Measurements from ENCODE around the gene MARCHF10.

Gene MARCHF10

GRCh38 chr17:62821189-62822079 lies 13.3 kb upstream of the MARCHF10 start:
- DNase-seq: no peak

GRCh38 chr17:62819511-62820221 lies 11.6 kb upstream of the MARCHF10 start:
- DNase-seq: no peak

GRCh38 chr17:62818526-62818925 lies 10.4 kb upstream of the MARCHF10 start:
- DNase-seq: no peak

DNA sequence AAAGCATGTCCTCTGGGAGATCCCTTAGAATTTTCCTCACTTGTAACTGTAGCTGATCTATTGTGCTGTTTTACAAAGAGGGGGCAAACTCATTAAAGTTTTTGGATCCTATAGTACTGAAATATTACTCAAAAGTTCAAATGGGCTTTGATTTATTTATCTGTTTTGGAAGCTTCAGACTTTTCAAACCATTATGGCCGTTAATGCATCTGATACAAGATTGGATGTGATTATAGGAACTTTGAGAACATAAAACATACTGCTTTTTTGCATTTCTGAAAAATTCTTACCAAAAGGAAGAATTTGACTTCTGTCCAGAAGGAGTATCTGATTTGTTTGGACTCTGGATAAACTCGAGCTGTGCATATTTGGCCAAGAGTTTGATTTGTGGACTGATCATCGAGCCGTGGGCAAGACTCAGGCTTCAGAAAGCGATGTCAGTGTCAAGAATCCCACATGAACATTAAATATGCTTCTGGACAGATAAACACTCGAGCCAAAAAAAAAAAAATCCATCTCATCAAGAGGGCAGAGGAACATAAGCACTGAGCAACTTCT lies 8.2 kb upstream of the MARCHF10 start:
- no peak for DNase-seq

DNA sequence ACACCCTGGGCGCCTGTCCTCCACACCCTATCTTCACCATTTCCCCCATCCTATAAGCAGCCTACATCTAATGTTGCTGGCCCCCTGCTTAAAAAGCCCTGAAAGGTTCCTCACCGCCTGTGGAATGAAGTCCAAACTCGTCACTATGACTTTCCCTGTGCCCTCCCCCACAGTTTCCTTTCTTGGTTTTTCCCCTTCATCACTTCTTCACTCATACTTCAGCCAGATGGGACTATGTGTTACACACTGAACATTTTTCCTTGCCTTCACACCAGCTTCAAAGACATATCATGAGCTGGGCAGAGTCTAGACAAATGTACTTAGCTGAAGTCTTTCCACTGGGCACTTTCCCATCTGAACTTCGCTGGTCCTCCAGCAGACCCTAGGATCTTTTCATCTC lies 1.5 kb upstream of the MARCHF10 start:
- no peak for DNase-seq

DNA sequence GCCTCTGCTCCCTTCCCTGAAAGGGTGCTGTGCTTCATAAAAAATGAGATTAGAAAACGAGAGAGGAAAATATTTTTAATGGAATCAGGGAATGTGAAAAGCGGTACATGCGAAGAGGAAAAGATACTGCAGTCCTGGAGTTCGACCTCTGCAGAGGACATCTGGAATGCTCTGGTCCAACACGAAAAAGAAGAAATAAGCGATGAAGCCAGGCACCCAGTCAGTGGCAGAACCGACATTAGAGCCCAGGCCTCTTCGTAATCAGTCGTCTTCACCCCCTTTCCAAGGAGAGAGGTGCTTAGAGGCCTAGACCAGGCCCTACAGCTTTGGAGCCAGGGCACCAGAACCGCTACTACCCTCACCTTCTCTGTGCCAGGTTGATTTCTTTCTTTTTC lies 459 bp upstream of the MARCHF10 start:
- no peak for DNase-seq

DNA sequence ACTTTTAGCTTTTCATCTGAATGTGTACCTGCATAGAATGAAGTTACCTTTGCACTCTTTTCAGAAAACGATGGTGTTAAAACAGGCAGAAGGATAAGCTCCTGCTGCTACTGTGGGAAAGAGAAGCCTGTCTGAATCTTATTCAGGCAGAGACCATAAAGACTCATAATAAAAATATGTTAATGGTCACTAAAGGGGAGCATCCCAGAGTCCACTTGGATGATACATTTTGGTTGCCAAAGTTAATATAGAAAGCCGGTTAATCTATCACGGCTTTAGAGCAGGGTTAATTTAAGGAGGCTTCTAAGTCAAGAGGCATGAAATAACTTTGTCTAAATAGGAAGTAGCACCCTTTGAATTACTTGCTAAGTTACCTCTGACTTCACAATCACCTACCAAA lies 2.9 kb downstream of the MARCHF10 start:
- no peak for DNase-seq

DNA sequence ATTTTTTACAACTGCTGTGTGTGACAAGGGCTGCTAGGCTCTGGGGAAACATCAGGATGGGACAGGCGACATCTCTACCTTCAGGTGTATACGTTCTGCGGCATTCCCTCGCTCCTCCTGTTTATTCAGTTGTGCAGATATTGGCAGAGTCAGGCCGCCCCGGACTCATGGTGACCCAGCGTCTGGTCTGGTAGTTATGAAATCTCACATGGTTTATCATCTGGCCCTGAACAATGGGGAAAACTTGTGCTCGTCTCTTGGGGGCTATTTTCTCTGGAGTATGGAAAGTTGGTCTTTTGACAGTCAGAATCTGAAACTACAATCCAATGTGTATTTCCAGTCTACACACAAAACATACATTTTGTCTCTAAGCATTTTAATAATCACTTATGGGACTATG lies 3.3 kb downstream of the MARCHF10 start:
- DNase-seq: no peak

DNA sequence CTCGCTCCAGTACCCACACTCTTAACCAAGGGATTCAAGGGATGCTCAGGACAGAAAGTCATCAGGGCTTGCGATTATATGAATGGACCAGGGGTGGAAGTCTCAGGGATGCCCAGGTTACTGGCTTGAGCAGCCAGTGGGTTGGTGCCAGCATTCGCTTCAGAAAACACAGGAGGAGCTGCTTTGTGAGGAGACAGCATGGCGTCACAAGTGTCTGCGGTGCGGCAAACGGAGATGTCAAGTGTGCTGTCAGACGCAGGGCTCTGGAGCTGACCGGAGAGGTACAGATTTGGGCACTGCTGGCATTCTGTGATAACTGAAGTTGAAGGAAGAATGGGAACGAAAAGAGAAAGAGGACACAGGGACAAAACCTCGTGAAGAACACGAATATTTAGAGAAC lies 4.1 kb downstream of the MARCHF10 start:
- DNase-seq: no peak

GRCh38 chr17:62802561-62803205 lies 5.4 kb downstream of the MARCHF10 start:
- no peak for DNase-seq

DNA sequence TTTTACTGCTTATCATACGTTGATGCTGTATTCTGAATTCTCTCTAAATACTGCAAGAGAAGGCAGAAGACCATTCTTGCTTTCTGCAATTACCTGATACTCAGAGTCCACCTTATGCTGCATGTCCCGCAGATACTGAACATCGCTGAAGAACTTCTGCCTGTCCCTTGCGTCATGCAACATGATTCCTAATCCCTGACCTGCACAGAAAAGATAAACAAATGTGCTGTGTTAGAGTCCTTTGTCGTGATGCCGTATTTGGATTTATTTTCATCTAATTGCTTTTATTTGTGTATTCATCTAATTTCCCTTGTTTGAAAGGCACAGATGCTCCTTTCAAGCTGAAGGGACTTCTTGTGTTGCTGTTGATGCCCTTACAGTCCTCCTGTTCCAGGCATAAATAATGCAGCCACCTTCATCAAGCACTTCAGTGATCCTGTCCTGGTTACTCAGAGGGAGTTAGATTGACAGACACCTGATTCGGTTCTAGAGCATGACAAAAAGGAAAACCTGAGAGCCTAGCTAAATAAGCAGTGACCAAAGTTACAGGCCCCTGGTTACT lies 6.5 kb downstream of the MARCHF10 start:
- DNase-seq: no peak

DNA sequence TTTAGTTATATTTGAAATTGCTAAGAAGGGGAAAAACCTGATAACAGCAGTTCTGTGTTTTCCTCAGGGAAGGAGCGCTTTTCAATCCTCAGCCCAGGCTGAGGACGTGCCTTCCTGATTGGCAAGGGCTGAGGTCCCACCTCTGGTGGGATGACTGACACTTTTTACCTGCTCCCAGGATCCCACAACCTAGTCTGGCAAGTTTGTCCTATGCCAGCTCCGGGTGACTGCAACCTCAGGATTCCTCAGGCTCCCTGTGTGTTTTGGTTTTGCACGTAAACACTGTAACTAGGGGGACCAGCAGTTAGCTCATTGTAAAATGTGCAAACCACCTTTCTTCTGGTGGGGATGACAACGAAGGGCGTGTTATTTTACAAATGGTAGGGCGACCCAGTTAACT lies 7.5 kb downstream of the MARCHF10 start:
- DNase-seq: no peak

- no peak for DNase-seq
Observed at GRCh38 chr17:62797959-62798358, 10.2 kb downstream of the MARCHF10 start.

DNA sequence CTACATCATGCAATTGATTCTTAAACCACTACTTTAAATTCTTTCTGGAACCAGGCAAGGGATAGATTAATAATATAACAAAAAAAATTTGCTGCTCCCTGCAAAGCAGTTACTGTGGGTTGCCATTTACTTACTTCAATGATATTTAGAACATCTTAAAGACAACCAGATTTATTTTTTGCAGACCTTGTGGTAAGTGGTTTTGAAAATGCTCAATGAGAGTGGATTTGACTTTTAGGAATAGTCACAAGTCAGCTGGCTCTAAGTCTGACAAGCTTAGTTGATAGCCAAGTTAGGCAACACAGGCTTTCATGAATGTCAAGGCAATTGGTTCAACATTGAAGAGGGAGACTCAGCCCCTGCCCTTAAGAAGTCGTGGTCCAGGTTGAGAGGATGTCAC lies 11.8 kb downstream of the MARCHF10 start:
- DNase-seq: no peak

DNA sequence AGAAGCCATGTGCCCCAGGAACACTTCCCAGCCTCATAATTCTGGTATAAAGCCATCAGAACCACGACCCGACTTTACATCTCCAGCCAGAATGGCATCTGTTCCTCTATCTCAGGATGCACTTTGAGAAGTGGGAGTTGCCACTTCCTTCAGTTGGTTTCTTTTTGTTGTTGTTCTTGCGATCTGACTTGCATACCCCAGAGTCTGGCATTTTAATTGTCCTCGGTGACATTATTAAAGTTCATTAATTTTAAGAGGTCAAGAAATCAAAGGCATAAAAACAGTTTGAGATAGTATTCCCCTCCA lies 13.5 kb downstream of the MARCHF10 start:
- no peak for DNase-seq

GRCh38 chr17:62793919-62794665 lies 14.0 kb downstream of the MARCHF10 start:
- DNase-seq: no peak

GRCh38 chr17:62792447-62792800 lies 15.7 kb downstream of the MARCHF10 start:
- DNase-seq: no peak

- DNase-seq: no peak
Observed at GRCh38 chr17:62791767-62792446, 16.2 kb downstream of the MARCHF10 start.

DNA sequence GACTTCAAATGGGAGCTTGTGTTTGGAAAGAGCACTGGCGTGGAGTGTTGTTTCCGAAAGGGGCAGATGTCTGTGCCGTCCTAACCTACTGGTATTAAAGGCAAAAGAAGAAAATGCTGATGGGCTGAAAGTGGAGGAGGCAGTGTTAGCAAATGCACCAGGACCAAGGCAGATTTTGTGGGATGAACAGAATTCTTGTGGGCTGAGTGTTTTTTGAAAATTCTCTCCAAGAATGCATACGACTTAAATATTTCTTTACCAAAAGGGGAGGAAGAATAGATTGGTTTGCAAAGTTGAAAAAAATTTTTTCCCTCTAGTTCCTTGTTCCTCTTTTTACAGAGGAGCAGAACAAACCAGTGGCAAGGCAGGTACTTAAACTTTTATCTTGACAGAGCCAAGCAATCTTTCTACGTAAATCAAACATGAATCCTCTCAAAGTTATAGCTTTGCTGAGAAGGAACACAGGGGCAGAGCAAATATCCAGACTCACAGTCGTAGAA lies 16.8 kb downstream of the MARCHF10 start:
- no peak for DNase-seq

- no peak for DNase-seq
Observed at GRCh38 chr17:62790564-62790986, 17.5 kb downstream of the MARCHF10 start.

GRCh38 chr17:62787366-62787765 lies 20.7 kb downstream of the MARCHF10 start:
- DNase-seq: no peak

DNA sequence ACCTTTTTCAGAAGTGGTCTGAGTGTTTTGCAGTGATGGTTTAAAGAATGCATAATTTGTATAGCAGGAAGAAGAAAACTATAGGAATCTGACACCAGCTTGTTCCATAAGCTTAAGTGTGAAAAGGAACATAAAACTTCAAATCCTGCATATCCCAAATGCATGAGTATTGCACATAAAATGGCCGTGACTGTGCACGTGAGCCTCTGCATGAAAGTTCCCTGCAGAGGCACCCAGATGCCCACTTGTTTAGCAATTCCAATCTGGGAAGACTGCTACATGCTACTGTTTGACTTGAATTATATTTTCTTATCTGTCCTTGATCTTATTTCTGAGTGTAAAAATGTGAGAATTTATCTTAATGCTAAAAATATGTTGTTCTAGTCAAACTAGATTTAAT lies 21.5 kb downstream of the MARCHF10 start:
- no peak for DNase-seq
